CD14-positive monocyte (primary cell): ENCODE measurements around the gene KLHL8. TPM values are rescaled to one million over a fixed set of nuclear protein-coding genes. Genes with fewer than 3 reads are reported as not detected.

ENCODE experiments used
- DNase-seq, 3 donors: peaks; one replicate each; pipeline ENCODE4 v3.0.0-alpha.2; 2011 to 2022
- H2AFZ ChIP-seq: 2 replicates; pipeline ENCODE4 v1.6.0; 2012; ENCODE audit warnings: mild to moderate bottlenecking, low read depth, low read length, inconsistent platforms; ENCODE audit not compliant: insufficient read depth, poor library complexity, severe bottlenecking
- H3K27ac ChIP-seq, 2 donors: 1 replicate in 1 of 2; 2 replicates in 1 of 2; pipeline ENCODE4 v1.5.1; 2012 to 2013; ENCODE audit warnings: low read length in 2 of 2, control low read depth in 1 of 2, inconsistent platforms in 1 of 2, low read depth in 1 of 2, mild to moderate bottlenecking in 1 of 2
- H3K27me3 ChIP-seq, 2 donors: one replicate each; pipeline versions ENCODE4 v1.6.0 to v1.6.1; 2011 to 2013; ENCODE audit warnings: low read length in 2 of 2; ENCODE audit not compliant: control insufficient read depth in 2 of 2, insufficient read depth in 2 of 2
- H3K36me3 ChIP-seq, 2 donors: replicated peaks in 1 of 2; 1 replicate in 1 of 2; 2 replicates in 1 of 2; pipeline versions ENCODE4 v1.5.1 to v1.6.1; 2012 to 2013; ENCODE audit warnings: low read length in 2 of 2, control low read depth in 1 of 2, inconsistent platforms in 1 of 2, mild to moderate bottlenecking in 1 of 2; ENCODE audit not compliant: insufficient read depth in 2 of 2, control insufficient read depth in 1 of 2
- H3K4me1 ChIP-seq, 2 donors: 1 replicate in 1 of 2; 2 replicates in 1 of 2; pipeline versions ENCODE4 v1.5.1 to v1.6.1; 2012 to 2013; ENCODE audit warnings: low read length in 2 of 2, control low read depth in 1 of 2, inconsistent platforms in 1 of 2, mild to moderate bottlenecking in 1 of 2, moderate library complexity in 1 of 2; ENCODE audit not compliant: insufficient read depth in 2 of 2, control insufficient read depth in 1 of 2
- H3K4me2 ChIP-seq: replicated peaks from 2 replicates; pipeline ENCODE3; 2012; ENCODE audit warnings: low read length, moderate library complexity, mild to moderate bottlenecking; ENCODE audit not compliant: poor library complexity, severe bottlenecking; ENCODE audit errors: extremely low read depth
- H3K4me3 ChIP-seq, 3 experiments: fragments of 200-600 bp in 1 of 3; sonication (generic) in 1 of 3; replicated peaks in 1 of 3; 1 replicate in 2 of 3; 2 replicates in 1 of 3; pipeline ENCODE4 v1.5.1; 2011 to 2013; ENCODE audit warnings: low read length in 3 of 3, mild to moderate bottlenecking in 3 of 3, control low read depth in 2 of 3, low read depth in 2 of 3, inconsistent platforms in 1 of 3, moderate library complexity in 1 of 3
- H3K79me2 ChIP-seq: 2 replicates; pipeline ENCODE4 v1.6.0; 2012; ENCODE audit warnings: mild to moderate bottlenecking, control low read depth, inconsistent platforms, low read length, moderate library complexity; ENCODE audit not compliant: insufficient read depth
- H3K9ac ChIP-seq: 2 replicates; pipeline ENCODE4 v1.6.0; 2017; ENCODE audit warnings: low read length, mild to moderate bottlenecking; ENCODE audit not compliant: insufficient read depth, poor library complexity, severe bottlenecking
- H3K9me3 ChIP-seq, 2 donors: replicated peaks in 1 of 2; 1 replicate in 1 of 2; 2 replicates in 1 of 2; pipeline versions ENCODE4 v1.5.1 to v1.6.1; 2012 to 2013; ENCODE audit warnings: low read length in 2 of 2, control low read depth in 1 of 2; ENCODE audit not compliant: control insufficient read depth in 1 of 2, insufficient read depth in 1 of 2
- H4K20me1 ChIP-seq: 2 replicates; pipeline ENCODE4 v1.6.0; 2012; ENCODE audit warnings: mild to moderate bottlenecking, low read length, control low read depth, moderate library complexity; ENCODE audit not compliant: insufficient read depth
- H3K27ac Mint-ChIP-seq, 7 donors: one replicate each; pipeline ENCODE4 v1.8.0; 2020; ENCODE audit warnings: mild to moderate bottlenecking in 7 of 7, mixed read lengths in 7 of 7, moderate library complexity in 6 of 7, inconsistent platforms in 2 of 7
- H3K27me3 Mint-ChIP-seq, 3 donors: one replicate each; pipeline ENCODE4 v1.8.0; 2021 to 2022; ENCODE audit warnings: low read depth in 3 of 3, mild to moderate bottlenecking in 3 of 3, mixed read lengths in 3 of 3, moderate library complexity in 3 of 3, inconsistent platforms in 1 of 3
- H3K36me3 Mint-ChIP-seq, 2 donors: one replicate each; pipeline ENCODE4 v1.8.0; 2020; ENCODE audit warnings: mixed read lengths in 2 of 2, inconsistent platforms in 1 of 2, mild to moderate bottlenecking in 1 of 2
- H3K4me1 Mint-ChIP-seq: one replicate; pipeline ENCODE4 v1.8.0; 2020; ENCODE audit warnings: mild to moderate bottlenecking, mixed read lengths
- H3K4me3 Mint-ChIP-seq, 2 donors: one replicate each; pipeline ENCODE4 v1.8.0; 2020; ENCODE audit warnings: mild to moderate bottlenecking in 2 of 2, mixed read lengths in 2 of 2, moderate library complexity in 1 of 2
- H3K9me3 Mint-ChIP-seq, 7 donors: one replicate each; pipeline ENCODE4 v1.8.0; 2020 to 2022; ENCODE audit warnings: mixed read lengths in 7 of 7, mild to moderate bottlenecking in 6 of 7, moderate library complexity in 6 of 7, inconsistent platforms in 2 of 7
- WGBS: methylation state at CpG from one replicate; pipeline ENCODE4 v1.1.5; 2013; ENCODE audit warnings: missing lambda C conversion rate; ENCODE audit not compliant: insufficient coverage; 5-methylcytosine and 5-hydroxymethylcytosine counted together
- intact Hi-C, 2 donors: fragments of 100-400 bp; cut with micrococcal nuclease; formaldehyde crosslinking; loops; one replicate each; pipeline versions ENCODE4 v1.15.0 to v1.15.1; 2023
- polyA plus RNA-seq, 3 donors: library from polyadenylated mRNA; depleted of rRNA in 1 of 3; unstranded in 2 of 3; stranded (reverse) in 1 of 3; fragments of 300-500 nt in 2 of 3; fragments of >200 nt in 1 of 3; fragmentation: Illumina TruSeq in 2 of 3; gene quantifications; 1 replicate in 2 of 3; 2 replicates in 1 of 3; pipeline ENCODE4 v1.2.3, GENCODE V29; 2012 to 2021
- TF ChIP-seq, protein P1 (sequence below): fragments of 200-600 bp; IDR thresholded peaks from one replicate; pipeline ENCODE4 v1.8.0; 2022; ENCODE audit warnings: antibody characterized with exemption, mild to moderate bottlenecking

KLHL8 gene
- polyA plus RNA-seq, 3 donors, result 7.5 to 28.6 (median 23.7) TPM

DNA sequence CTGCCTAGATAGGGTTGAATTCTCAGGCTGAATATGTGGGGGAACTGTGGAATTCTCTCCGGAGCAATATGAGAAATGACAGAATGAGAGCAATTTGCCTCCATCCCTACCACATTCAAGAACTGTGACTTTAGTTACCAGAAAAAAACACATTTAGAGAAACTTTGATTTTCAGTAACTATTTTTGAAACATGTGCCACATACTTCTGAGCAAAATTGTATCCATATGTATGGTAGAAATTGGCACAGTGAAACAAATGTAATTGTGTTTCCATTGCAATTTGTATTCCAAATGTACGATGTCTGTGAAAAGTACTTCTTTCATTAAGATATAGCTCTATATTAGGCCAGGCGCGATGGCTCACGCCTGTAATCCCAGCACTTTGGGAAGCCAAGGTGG, 5.5 kb upstream of the KLHL8 start:
- H3K4me3 ChIP-seq, result no peak overlapping the region
- Mint-ChIP-seq H3K27ac (no peak overlapping the region), H3K4me1 (peaks cover 8% of the 10 kb centered on the region), H3K4me3 (no peak overlapping the region), H3K9me3 (peaks cover 0 to 1% (median 0%) of the 10 kb centered on the region in 7 donors), H3K36me3 (no peaks in the 10 kb centered on the region), H3K27me3 (peaks cover 4 to 12% (median 9%) of the 10 kb centered on the region in 3 donors)
- H3K4me1 ChIP-seq, result peaks cover under 1 to 4% of the 10 kb centered on the region in 2 donors
- no peak overlapping the region for H3K9ac ChIP-seq
- H2AFZ ChIP-seq, result no peak overlapping the region
- H3K36me3 ChIP-seq, result no peaks in the 10 kb centered on the region
- no peak overlapping the region for H3K4me2 ChIP-seq
- no peaks in the 10 kb centered on the region for H3K27me3 ChIP-seq
- H3K79me2 ChIP-seq, result no peaks in the 10 kb centered on the region
- no peaks in the 10 kb centered on the region for H4K20me1 ChIP-seq
- no peak for DNase-seq
- TF ChIP-seq, protein P1, sequence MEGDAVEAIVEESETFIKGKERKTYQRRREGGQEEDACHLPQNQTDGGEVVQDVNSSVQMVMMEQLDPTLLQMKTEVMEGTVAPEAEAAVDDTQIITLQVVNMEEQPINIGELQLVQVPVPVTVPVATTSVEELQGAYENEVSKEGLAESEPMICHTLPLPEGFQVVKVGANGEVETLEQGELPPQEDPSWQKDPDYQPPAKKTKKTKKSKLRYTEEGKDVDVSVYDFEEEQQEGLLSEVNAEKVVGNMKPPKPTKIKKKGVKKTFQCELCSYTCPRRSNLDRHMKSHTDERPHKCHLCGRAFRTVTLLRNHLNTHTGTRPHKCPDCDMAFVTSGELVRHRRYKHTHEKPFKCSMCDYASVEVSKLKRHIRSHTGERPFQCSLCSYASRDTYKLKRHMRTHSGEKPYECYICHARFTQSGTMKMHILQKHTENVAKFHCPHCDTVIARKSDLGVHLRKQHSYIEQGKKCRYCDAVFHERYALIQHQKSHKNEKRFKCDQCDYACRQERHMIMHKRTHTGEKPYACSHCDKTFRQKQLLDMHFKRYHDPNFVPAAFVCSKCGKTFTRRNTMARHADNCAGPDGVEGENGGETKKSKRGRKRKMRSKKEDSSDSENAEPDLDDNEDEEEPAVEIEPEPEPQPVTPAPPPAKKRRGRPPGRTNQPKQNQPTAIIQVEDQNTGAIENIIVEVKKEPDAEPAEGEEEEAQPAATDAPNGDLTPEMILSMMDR, result no peak
- intact Hi-C loops, result loop anchor here in 1 of 2 donors (10.0 kb wide), 1 partner anchor 311 kb away; no protein-coding TSS in a partner anchor
- no peak overlapping the region for H3K27ac ChIP-seq
- H3K9me3 ChIP-seq, result no peaks in the 10 kb centered on the region
- WGBS, result 100% methylated on average over 1 of the region's 5 CpGs

DNA sequence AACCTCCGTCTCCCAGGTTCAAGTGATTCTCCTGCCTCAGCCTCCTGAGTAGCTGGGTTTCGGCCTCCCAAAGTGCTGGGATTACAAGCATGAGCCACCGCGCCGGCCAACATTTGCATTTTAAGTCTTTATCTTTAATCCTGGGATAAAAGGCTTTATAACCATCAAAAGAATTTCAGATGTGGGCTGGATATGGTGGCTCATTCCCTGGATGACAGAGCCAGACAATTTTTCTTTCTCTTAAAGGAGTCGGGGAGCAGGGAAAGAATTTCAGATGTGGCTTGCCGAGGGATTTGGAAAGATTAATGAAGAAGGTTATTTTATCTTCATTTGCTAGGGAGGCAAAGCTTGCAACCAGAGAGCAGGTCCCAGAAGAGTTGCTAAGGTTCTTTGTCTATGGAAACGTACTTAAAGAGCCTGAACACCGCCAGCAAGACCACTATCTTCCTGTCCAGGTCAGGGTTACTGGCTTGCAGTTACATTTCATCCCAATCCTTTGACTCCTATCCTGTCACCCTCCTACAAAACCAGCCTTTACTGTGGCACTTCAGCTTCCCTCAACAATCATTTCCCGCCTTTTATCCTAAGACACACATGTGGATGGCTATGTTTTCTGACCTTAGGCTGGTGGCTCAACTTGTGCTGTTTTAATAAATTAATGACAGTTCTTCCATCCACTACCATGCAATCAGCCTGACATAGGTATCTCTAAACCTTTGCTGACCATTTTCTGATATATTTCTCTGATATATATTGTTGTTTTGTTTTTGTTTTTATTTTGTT, 3.9 kb upstream of the KLHL8 start:
- H3K36me3 Mint-ChIP-seq, result no peaks in the 10 kb centered on the region
- H3K4me1 ChIP-seq, result peaks cover 4 to 9% of the 10 kb centered on the region in 2 donors
- H3K9me3 Mint-ChIP-seq, result no peaks in the 10 kb centered on the region
- H3K4me3 ChIP-seq, result no peak overlapping the region
- H3K79me2 ChIP-seq, result peaks cover 10% of the 10 kb centered on the region
- H4K20me1 ChIP-seq, result no peaks in the 10 kb centered on the region
- no peak overlapping the region for H3K4me2 ChIP-seq
- H3K27me3 ChIP-seq, result no peaks in the 10 kb centered on the region
- H3K4me3 Mint-ChIP-seq, result no peak overlapping the region
- TF ChIP-seq, protein P1, result no peak
- intact Hi-C loops, result loop anchor here in 1 of 2 donors (10.0 kb wide), 1 partner anchor 310 kb away; no protein-coding TSS in a partner anchor
- no peak overlapping the region for H3K9ac ChIP-seq
- peaks cover 6% of the 10 kb centered on the region for H3K4me1 Mint-ChIP-seq
- no peak overlapping the region for H2AFZ ChIP-seq
- no peak overlapping the region for H3K27ac ChIP-seq
- peaks cover 2 to 5% (median 4%) of the 10 kb centered on the region in 3 donors for H3K27me3 Mint-ChIP-seq
- 87% methylated on average over 5 of the region's 10 CpGs for WGBS
- H3K27ac Mint-ChIP-seq, result no peak overlapping the region
- no peaks in the 10 kb centered on the region for H3K36me3 ChIP-seq
- DNase-seq, result no peak
- H3K9me3 ChIP-seq, result no peaks in the 10 kb centered on the region
